Fibroblast of peridontal ligament (primary cell): Measurements from ENCODE around the gene PPP6C.
"Not testable (repeated sequence)": the region's sequence is repeated elsewhere in the genome, so short reads cannot be mapped to it uniquely, and the experiment has no call there.

Experiments
- DNase-seq: peaks from one replicate; pipeline ENCODE4 v3.0.0-alpha.2; 2010; ENCODE audit errors: extremely low read depth

The PPP6C gene

GRCh38 chr9:125142560-125143376, 46.8 kb downstream of the PPP6C start:
- no peak for DNase-seq

- DNase-seq = no peak
Measured at GRCh38 chr9:125141751-125142150, 47.9 kb downstream of the PPP6C start.

- DNase-seq = no peak
Measured at GRCh38 chr9:125141251-125141650, 48.4 kb downstream of the PPP6C start.

- no peak for DNase-seq
Measured at GRCh38 chr9:125140576-125140975, 49.0 kb downstream of the PPP6C start.

GRCh38 chr9:125137200-125137599, 52.4 kb downstream of the PPP6C start:
- peak; percentile 90 for DNase-seq

GRCh38 chr9:125134976-125135375, 54.6 kb downstream of the PPP6C start:
- no peak for DNase-seq

- no peak for DNase-seq
Measured at GRCh38 chr9:125133403-125134329, 55.9 kb downstream of the PPP6C start.

- DNase-seq = no peak
Measured at GRCh38 chr9:125131778-125132177, 57.8 kb downstream of the PPP6C start.

GRCh38 chr9:125126019-125126746, 63.4 kb downstream of the PPP6C start:
- DNase-seq = peak; percentile 100

GRCh38 chr9:125125523-125125922, 64.1 kb downstream of the PPP6C start:
- DNase-seq = no peak

- no peak for DNase-seq
Measured at GRCh38 chr9:125121146-125121545, 68.5 kb downstream of the PPP6C start.

- DNase-seq = peak; percentile 47
Measured at GRCh38 chr9:125119643-125120286, 69.8 kb downstream of the PPP6C start.

GRCh38 chr9:125118696-125119095, 70.9 kb downstream of the PPP6C start:
- not testable (repeated sequence) for DNase-seq

GRCh38 chr9:125114503-125114902, 75.1 kb downstream of the PPP6C start:
- not testable (repeated sequence) for DNase-seq

GRCh38 chr9:125110464-125110863, 79.1 kb downstream of the PPP6C start:
- DNase-seq = no peak

- not testable (repeated sequence) for DNase-seq
Measured at GRCh38 chr9:125108541-125108940, 81.1 kb downstream of the PPP6C start.

GRCh38 chr9:125106285-125106893, 83.2 kb downstream of the PPP6C start:
- DNase-seq = peak; percentile 81

GRCh38 chr9:125103770-125104460, 85.7 kb downstream of the PPP6C start:
- DNase-seq = no peak

GRCh38 chr9:125103021-125103420, 86.6 kb downstream of the PPP6C start:
- no peak for DNase-seq

- no peak for DNase-seq
Measured at GRCh38 chr9:125100822-125101221, 88.8 kb downstream of the PPP6C start.
